K562 (cell line): ENCODE measurements around the gene TMEM271. TPM values are rescaled to one million over a fixed set of nuclear protein-coding genes. Genes with fewer than 3 reads are reported as not detected.

ENCODE experiments used
- ATAC-seq: fragments of 200-7000 bp; cut with Tn5 transposase; 3 replicates; pipeline ENCODE4 v1.9.1; 2020; ENCODE audit warnings: moderate library complexity
- BruUV-seq: library from RNA; stranded (reverse); fragments of 400-500 nt; replicated peaks from 2 replicates; lab custom pipeline; 2021; lab: Mats Ljungman, UMichigan
- CTCF ChIA-PET: fragments of 300-600 bp; formaldehyde crosslinking; extraction: SDS; loops from one replicate; lab custom pipeline; 2021; ENCODE audit warnings: low intra/inter-chr PET ratio; lab: Yijun Ruan, JAX
- POLR2A ChIA-PET: fragments of 300-600, 350-650 bp; sonication (Branson Sonifier 250); formaldehyde crosslinking; extraction: SDS; loops from one replicate; lab custom pipeline; 2021; ENCODE audit warnings: antibody characterized with exemption, inconsistent platforms; lab: Yijun Ruan, JAX
- DNase-seq, 4 experiments: peaks; one replicate each; pipeline versions ENCODE4 v3.0.0 to v3.0.0-alpha.2; 2011 to 2018; ENCODE audit warnings: low spot score in 3 of 4, mixed read lengths in 3 of 4; ENCODE audit errors: extremely low read depth in 1 of 4
- FAIRE-seq: peaks from 2 replicates; lab custom pipeline; 2011; peaks lifted over from hg19 to GRCh38; lab: Jason Lieb, UNC
- H2AFZ ChIP-seq: 2 replicates; pipeline ENCODE4 v1.6.0; 2011; ENCODE audit warnings: low read depth, low read length, control low read depth, inconsistent platforms
- H3K27ac ChIP-seq: fragments of 200-600 bp; 3 replicates; pipeline ENCODE4 v1.8.0; 2011; ENCODE audit warnings: low read depth, mild to moderate bottlenecking, control low read depth, inconsistent platforms, low read length, moderate library complexity, mixed read lengths; ENCODE audit errors: extremely low read depth
- H3K27me3 ChIP-seq, 2 experiments: fragments of 300-600 bp in 1 of 2; 2 replicates in 1 of 2; 3 replicates in 1 of 2; pipeline versions ENCODE4 v1.6.0 to v1.8.0; 2011; ENCODE audit warnings: inconsistent platforms in 2 of 2, low read length in 2 of 2, mild to moderate bottlenecking in 1 of 2, mixed read lengths in 1 of 2, moderate library complexity in 1 of 2; ENCODE audit not compliant: control insufficient read depth in 2 of 2, insufficient read depth in 2 of 2
- H3K36me3 ChIP-seq: fragments of 300-600 bp; 3 replicates; pipeline ENCODE4 v1.8.0; 2011; ENCODE audit warnings: mild to moderate bottlenecking, low read length, inconsistent platforms; ENCODE audit not compliant: control insufficient read depth, insufficient read depth
- H3K4me1 ChIP-seq, 2 experiments: fragments of 200-600 bp in 1 of 2; replicated peaks in 1 of 2; 2 replicates in 1 of 2; 3 replicates in 1 of 2; pipeline versions ENCODE4 v1.5.1 to v1.8.0; 2011; ENCODE audit warnings: inconsistent platforms in 2 of 2, low read length in 2 of 2, mild to moderate bottlenecking in 1 of 2, mixed read lengths in 1 of 2, moderate library complexity in 1 of 2; ENCODE audit not compliant: control insufficient read depth in 2 of 2, insufficient read depth in 2 of 2
- H3K4me2 ChIP-seq: 2 replicates; pipeline ENCODE4 v1.6.1; 2011; ENCODE audit warnings: low read length, control low read depth, inconsistent platforms, mixed read lengths; ENCODE audit not compliant: insufficient read depth
- H3K4me3 ChIP-seq: fragments of 200-600 bp; sonication (generic), shearing (Covaris generic); 2 replicates; pipeline ENCODE4 v1.5.1; 2016; ENCODE audit warnings: control low read depth, inconsistent platforms
- H3K79me2 ChIP-seq: fragments of 200-600 bp; 3 replicates; pipeline ENCODE4 v1.8.0; 2011; ENCODE audit warnings: low read length, inconsistent platforms; ENCODE audit not compliant: control insufficient read depth, insufficient read depth
- H3K9ac ChIP-seq, 2 experiments: 2 replicates each; pipeline versions ENCODE4 v1.6.0 to v1.6.1; 2011; ENCODE audit warnings: low read depth in 2 of 2, low read length in 2 of 2, control low read depth in 1 of 2, inconsistent platforms in 1 of 2, mild to moderate bottlenecking in 1 of 2, mixed read lengths in 1 of 2; ENCODE audit not compliant: insufficient read depth in 1 of 2
- H3K9me1 ChIP-seq: one replicate; pipeline ENCODE4 v1.6.0; 2011; ENCODE audit warnings: inconsistent platforms, mild to moderate bottlenecking, low read length, moderate library complexity; ENCODE audit not compliant: control insufficient read depth, insufficient read depth
- H3K9me3 ChIP-seq: replicated peaks from 2 replicates; pipeline ENCODE4 v1.5.1; 2011; ENCODE audit warnings: low read depth, low read length, inconsistent platforms; ENCODE audit not compliant: control insufficient read depth, insufficient read depth
- H4K20me1 ChIP-seq: replicated peaks from 2 replicates; pipeline ENCODE4 v1.6.1; 2011; ENCODE audit warnings: low read length, inconsistent platforms, mixed read lengths; ENCODE audit not compliant: control insufficient read depth, insufficient read depth
- HEY1 ChIP-seq: fragments of 250-450 bp; sonication (Bioruptor Pico); IDR thresholded peaks from 2 replicates; pipeline ENCODE4 v1.5.0; 2020; ENCODE audit warnings: mild to moderate bottlenecking, moderate library complexity, borderline replicate concordance
- PURB ChIP-seq: sonication (generic); formaldehyde crosslinking; IDR thresholded peaks from 2 replicates; pipeline ENCODE4 v1.9.0; 2021; ENCODE audit warnings: low read depth, mild to moderate bottlenecking, missing genetic modification reagents
- RBM17 ChIP-seq: fragments of 200-400 bp; formaldehyde crosslinking; IDR thresholded peaks from 2 replicates; pipeline ENCODE4 v1.6.1; 2017; ENCODE audit warnings: low read depth, mild to moderate bottlenecking, low read length, borderline replicate concordance
- ZNF184 ChIP-seq: sonication (generic); formaldehyde crosslinking; IDR thresholded peaks from 2 replicates; pipeline ENCODE4 v1.5.0; 2020; ENCODE audit warnings: missing genetic modification reagents
- ZNF280A ChIP-seq: fragments of 450-650 bp; IDR thresholded peaks from 2 replicates; pipeline ENCODE4 v1.6.1; 2018; ENCODE audit warnings: mild to moderate bottlenecking, low read depth; ENCODE audit not compliant: partially characterized antibody
- WGBS: fragments of 100-300 bp; shearing (Covaris generic); methylation state at CpG from one replicate; pipeline ENCODE4 v1.1.6; 2016; ENCODE audit warnings: low coverage, mixed read lengths; ENCODE audit not compliant: insufficient coverage; ENCODE audit errors: missing lambda C conversion rate; 5-methylcytosine and 5-hydroxymethylcytosine counted together
- in situ Hi-C: fragments of 300-500 bp; cut with MboI; formaldehyde crosslinking; loops from 4 replicates; pipeline ENCODE4 v1.15.0; 2018; ENCODE audit warnings: inconsistent platforms, mixed read lengths
- intact Hi-C: fragments of 100-400 bp; cut with micrococcal nuclease; formaldehyde crosslinking; loops from 2 replicates; pipeline ENCODE4 v1.14.2; 2022
- polyA plus RNA-seq, 8 experiments: library from polyadenylated mRNA; depleted of rRNA in 4 of 8; stranded (reverse) in 5 of 8; unstranded in 3 of 8; fragments of >200 nt; fragmentation: Nextera tagmentation in 2 of 8; fragmentation: Illumina TruSeq in 1 of 8; extraction: Ambion mirVana in 2 of 8; extraction: Trizol in 1 of 8; gene quantifications; 2 replicates each; pipeline versions ENCODE4 v1.2.1 to v1.2.3, GENCODE V29; 2011 to 2014; ENCODE audit warnings: inconsistent platforms in 1 of 8, missing spikeins in 1 of 8
- total RNA-seq, 7 experiments: library from RNA; depleted of rRNA in 6 of 7; stranded (reverse); fragments of >200 nt in 6 of 7; fragmentation: Illumina TruSeq in 2 of 7; extraction: Trizol in 2 of 7; gene quantifications; 2 replicates each; pipeline versions ENCODE4 v1.2.1 to v1.2.3, GENCODE V29; 2011 to 2021; ENCODE audit warnings: low replicate concordance in 1 of 7

Gene TMEM271
- total and polyA plus RNA-seq, 9 of the 15 experiments (the other 6 are each of a cell fraction or from before 2014, with no cell fraction given): not detected

GRCh38 chr4:571838-572572 lies 4.1 kb downstream of the TMEM271 start:
- DNase-seq (no peak), ATAC-seq (no peak), FAIRE-seq (no peak)
- H4K20me1 ChIP-seq: no peaks in the 10 kb centered on the region
- no peak for TF ChIP-seq RBM17
- TF ChIP-seq HEY1 (CRISPR knock-in tag): no peak
- TF ChIP-seq PURB (CRISPR knock-in tag): no peak
- TF ChIP-seq ZNF184 (CRISPR knock-in tag): no peak
- TF ChIP-seq ZNF280A: no peak
- H3K27ac ChIP-seq: no peak overlapping the region
- intact Hi-C loops: no loop called here
- H3K9ac ChIP-seq: no peak overlapping the region
- H3K9me3 ChIP-seq: 0 out of 2 replicates have a peak, but pooled peaks cover 2% of the 10 kb centered on the region
- H3K4me3 ChIP-seq: no peak overlapping the region
- H3K4me1 ChIP-seq: peaks cover 0 to 2% of the 10 kb centered on the region in 2 experiments; a peak in 2 of 5 replicates
- POLR2A ChIA-PET: no interaction called here
- CTCF ChIA-PET: no interaction called here
- no TSS peak for BruUV-seq
- H3K36me3 ChIP-seq: no peaks in the 10 kb centered on the region
- no peak overlapping the region for H2AFZ ChIP-seq
- no peaks in the 10 kb centered on the region for H3K9me1 ChIP-seq
- in situ Hi-C loops: no loop called here
- WGBS: under 1% methylated on average over 29 of the region's 29 CpGs
- no peaks in the 10 kb centered on the region for H3K79me2 ChIP-seq
- H3K4me2 ChIP-seq: no peak overlapping the region
- H3K27me3 ChIP-seq: peaks cover 0 to 35% of the 10 kb centered on the region in 2 experiments; a peak in 2 of 5 replicates
